BJ (cell line): Measurements from ENCODE around the gene PTGER4. TPM values are rescaled to one million over a fixed set of nuclear protein-coding genes. Genes with fewer than 3 reads are reported as not detected.
"Not testable (repeated sequence)": the region's sequence is repeated elsewhere in the genome, so short reads cannot be mapped to it uniquely, and the experiment has no call there.

Source experiments
- CTCF ChIA-PET: fragments of 350-600 bp; formaldehyde crosslinking; extraction: SDS; loops from one replicate; lab custom pipeline; 2021; ENCODE audit warnings: antibody characterized with exemption, inconsistent platforms; lab: Yijun Ruan, JAX
- POLR2A ChIA-PET: fragments of 300-600 bp; sonication (Branson Sonifier 250); formaldehyde crosslinking; extraction: SDS; loops from one replicate; lab custom pipeline; 2021; ENCODE audit warnings: antibody characterized with exemption; lab: Charles Lee
- DNase-seq: peaks from one replicate; pipeline ENCODE4 v3.0.0-alpha.2; 2011; ENCODE audit warnings: low read depth
- H3K27me3 ChIP-seq: 2 replicates; pipeline ENCODE4 v1.6.0; 2011; ENCODE audit warnings: low read length; ENCODE audit not compliant: control insufficient read depth, insufficient read depth
- H3K36me3 ChIP-seq: 2 replicates; pipeline ENCODE4 v1.5.1; 2011; ENCODE audit warnings: low read length; ENCODE audit not compliant: control insufficient read depth, insufficient read depth
- H3K4me3 ChIP-seq: 2 replicates; pipeline ENCODE4 v1.5.1; 2011; ENCODE audit warnings: low read depth, mild to moderate bottlenecking, control low read depth, low read length
- CTCF ChIP-seq: IDR thresholded peaks from 2 replicates; pipeline ENCODE4 v1.5.1; 2011; ENCODE audit warnings: low read depth, mild to moderate bottlenecking, control low read depth, inconsistent platforms, low read length, moderate library complexity; ENCODE audit not compliant: insufficient read depth
- polyA minus RNA-seq: library from RNA; depleted of rRNA, polyadenylated mRNA; stranded (reverse); fragments of >200 nt; gene quantifications from 2 replicates; pipeline ENCODE4 v1.2.3, GENCODE V29; 2011; rRNA and poly(A)+ RNA removed
- polyA plus RNA-seq: library from polyadenylated mRNA; depleted of rRNA; stranded (reverse); fragments of >200 nt; gene quantifications from 2 replicates; pipeline ENCODE4 v1.2.3, GENCODE V29; 2011; rRNA removed

The PTGER4 gene
- polyA plus RNA-seq: 0.28 and 0.44 TPM in 2 replicates
- polyA minus RNA-seq: 0.62 and 1.0 TPM in 2 replicates

DNA sequence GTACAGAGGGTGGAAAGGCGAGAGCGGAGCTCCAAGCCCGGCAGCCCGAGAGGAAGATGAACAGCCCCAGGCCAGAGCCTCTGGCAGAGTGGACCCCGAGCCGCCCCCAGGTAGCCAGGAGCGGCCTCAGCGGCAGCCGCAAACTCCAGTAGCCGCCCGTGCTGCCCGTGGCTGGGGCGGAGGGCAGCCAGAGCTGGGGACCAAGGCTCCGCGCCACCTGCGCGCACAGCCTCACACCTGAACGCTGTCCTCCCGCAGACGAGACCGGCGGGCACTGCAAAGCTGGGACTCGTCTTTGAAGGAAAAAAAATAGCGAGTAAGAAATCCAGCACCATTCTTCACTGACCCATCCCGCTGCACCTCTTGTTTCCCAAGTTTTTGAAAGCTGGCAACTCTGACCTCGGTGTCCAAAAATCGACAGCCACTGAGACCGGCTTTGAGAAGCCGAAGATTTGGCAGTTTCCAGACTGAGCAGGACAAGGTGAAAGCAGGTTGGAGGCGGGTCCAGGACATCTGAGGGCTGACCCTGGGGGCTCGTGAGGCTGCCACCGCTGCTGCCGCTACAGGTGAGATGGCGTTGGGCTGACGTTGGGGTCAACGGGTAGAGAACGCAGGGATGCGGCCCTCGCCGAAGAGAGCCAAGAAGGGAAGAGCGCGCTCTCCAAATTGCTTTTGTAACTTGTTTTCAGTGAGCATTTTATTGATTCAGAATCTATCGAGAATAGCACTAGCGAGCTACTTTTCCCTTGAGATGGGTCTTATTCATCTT is at the start of gene PTGER4:
Gene PTGER4 (plus strand): TSS at position 3 of the 769 bp plus-strand sequence. CDS start 1,079 bp downstream, outside the sequence.
- no peak for TF ChIP-seq CTCF
- H3K27me3 ChIP-seq: peaks cover 19% of the 10 kb centered on the region
- CTCF ChIA-PET: interaction anchor here (0.5 to 1.7 kb wide), 5 partner anchors 9 to 966 kb away, joined by 3 to 6 read pairs (median 4); partner anchors contain the start of gene CARD6
- no peaks in the 10 kb centered on the region for H3K36me3 ChIP-seq
- H3K4me3 ChIP-seq: peak within 1 kb of the TSS; percentile 75
- no peak for DNase-seq
- POLR2A ChIA-PET: interaction anchor here (0.6 kb wide), 1 partner anchor 210 kb away, joined by 3 read pairs; no protein-coding TSS in a partner anchor

GRCh38 chr5:40630126-40630525 is 49.6 kb upstream of the PTGER4 start:
- no peak for DNase-seq
- H3K27me3 ChIP-seq: no peaks in the 10 kb centered on the region
- POLR2A ChIA-PET: no interaction called here
- no peak overlapping the region for H3K4me3 ChIP-seq
- no peaks in the 10 kb centered on the region for H3K36me3 ChIP-seq
- CTCF ChIA-PET: no interaction called here
- TF ChIP-seq CTCF: no peak

DNA sequence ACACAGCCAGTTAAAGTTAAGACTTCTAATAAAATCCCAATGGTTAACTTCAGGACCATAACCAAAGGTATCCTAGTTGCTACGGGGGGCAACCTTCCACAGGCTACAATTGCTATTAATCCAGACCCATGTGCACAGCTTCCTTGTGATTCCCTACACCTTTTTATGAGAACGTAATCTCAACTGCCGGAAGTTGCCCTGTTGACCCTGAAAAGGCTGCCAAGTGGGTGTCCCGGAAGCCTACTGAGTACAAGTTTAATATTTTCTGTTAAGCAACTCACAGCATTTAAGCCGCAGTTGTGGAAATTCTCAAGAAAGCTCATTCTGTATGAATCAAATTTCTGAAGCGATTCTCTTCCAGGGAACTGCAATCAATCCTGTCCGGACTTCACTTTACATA is 48.5 kb upstream of the PTGER4 start:
- ChIA-PET POLR2A (no interaction called here), CTCF (interaction anchor here (1.0 kb wide), 1 partner anchor 8 kb away, joined by 3 read pairs; no protein-coding TSS in a partner anchor)
- no peaks in the 10 kb centered on the region for H3K36me3 ChIP-seq
- H3K4me3 ChIP-seq: no peak overlapping the region
- no peaks in the 10 kb centered on the region for H3K27me3 ChIP-seq
- TF ChIP-seq CTCF: no peak
- DNase-seq: no peak

- no peak for TF ChIP-seq CTCF
- no peaks in the 10 kb centered on the region for H3K36me3 ChIP-seq
- ChIA-PET CTCF (no interaction called here), POLR2A (no interaction called here)
- DNase-seq: no peak
- H3K27me3 ChIP-seq: no peaks in the 10 kb centered on the region; the same call in 1 of the 2 replicates
- H3K4me3 ChIP-seq: no peak overlapping the region
These were observed 45.6 kb upstream of the PTGER4 start for GRCh38 chr5:40634154-40634553.

GRCh38 chr5:40634593-40634992 is 45.1 kb upstream of the PTGER4 start:
- ChIA-PET CTCF (no interaction called here), POLR2A (no interaction called here)
- no peak for DNase-seq
- Histone ChIP-seq H3K4me3 (no peak overlapping the region), H3K27me3 (no peaks in the 10 kb centered on the region; the same call in 1 of the 2 replicates), H3K36me3 (no peaks in the 10 kb centered on the region)
- TF ChIP-seq CTCF: no peak

- DNase-seq, H3K27me3 ChIP-seq, H3K36me3 ChIP-seq, POLR2A ChIA-PET, H3K4me3 ChIP-seq: not testable (repeated sequence)
- CTCF ChIA-PET: interaction anchor here (0.8 kb wide), 1 partner anchor 20 kb away, joined by 3 read pairs; no protein-coding TSS in a partner anchor
These were observed 40.2 kb upstream of the PTGER4 start for GRCh38 chr5:40639531-40639930.
